ENCODE results near the gene CDK5RAP3. TPM values are rescaled to one million over a fixed set of nuclear protein-coding genes. Genes with fewer than 3 reads are reported as not detected.
"Not testable (repeated sequence)": the region's sequence is repeated elsewhere in the genome, so short reads cannot be mapped to it uniquely, and the experiment has no call there.

The CDK5RAP3 gene
- total and polyA plus RNA-seq, 7 donors, result 21.0 to 44.1 (median 29.9) TPM

DNA sequence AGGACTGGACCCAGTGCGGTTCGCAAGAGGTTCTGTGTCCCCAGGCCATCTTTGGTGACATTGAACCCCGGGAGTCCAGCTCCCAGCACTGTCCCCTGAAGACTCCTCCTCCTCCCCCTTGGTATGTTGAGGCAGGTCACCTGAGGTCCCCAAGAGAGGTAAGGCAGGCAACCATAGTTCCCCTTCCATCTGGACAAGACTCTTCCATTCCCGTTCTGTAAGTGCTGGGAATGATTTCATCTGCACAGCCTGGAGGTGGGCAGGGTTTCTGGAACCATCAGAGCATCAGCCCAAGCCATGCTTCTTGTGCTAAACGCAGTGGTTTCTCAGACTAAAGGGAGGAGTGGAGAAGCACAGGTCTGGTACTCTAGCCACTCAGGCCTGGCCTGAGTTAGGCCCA lies 41.7 kb downstream of the CDK5RAP3 start:
- TF ChIP-seq, protein P1, sequence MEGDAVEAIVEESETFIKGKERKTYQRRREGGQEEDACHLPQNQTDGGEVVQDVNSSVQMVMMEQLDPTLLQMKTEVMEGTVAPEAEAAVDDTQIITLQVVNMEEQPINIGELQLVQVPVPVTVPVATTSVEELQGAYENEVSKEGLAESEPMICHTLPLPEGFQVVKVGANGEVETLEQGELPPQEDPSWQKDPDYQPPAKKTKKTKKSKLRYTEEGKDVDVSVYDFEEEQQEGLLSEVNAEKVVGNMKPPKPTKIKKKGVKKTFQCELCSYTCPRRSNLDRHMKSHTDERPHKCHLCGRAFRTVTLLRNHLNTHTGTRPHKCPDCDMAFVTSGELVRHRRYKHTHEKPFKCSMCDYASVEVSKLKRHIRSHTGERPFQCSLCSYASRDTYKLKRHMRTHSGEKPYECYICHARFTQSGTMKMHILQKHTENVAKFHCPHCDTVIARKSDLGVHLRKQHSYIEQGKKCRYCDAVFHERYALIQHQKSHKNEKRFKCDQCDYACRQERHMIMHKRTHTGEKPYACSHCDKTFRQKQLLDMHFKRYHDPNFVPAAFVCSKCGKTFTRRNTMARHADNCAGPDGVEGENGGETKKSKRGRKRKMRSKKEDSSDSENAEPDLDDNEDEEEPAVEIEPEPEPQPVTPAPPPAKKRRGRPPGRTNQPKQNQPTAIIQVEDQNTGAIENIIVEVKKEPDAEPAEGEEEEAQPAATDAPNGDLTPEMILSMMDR (IDR thresholded peaks at IDR 0.05), result no peak
- DNase-seq, result no peak
- intact Hi-C loops (cut with DNase I), result no loop called here
- no peaks in the 10 kb centered on the region for H3K36me3 ChIP-seq (ENCODE audit: insufficient read depth in 1 of 2, low read depth in 1 of 2)
- ATAC-seq, result no peak
- H3K27ac ChIP-seq, result no peak overlapping the region
- H3K4me3 ChIP-seq, result peak overlapping the region; percentile 56
- H3K27me3 ChIP-seq (ENCODE audit: insufficient read depth in 3 of 3, low read length in 2 of 3), result peaks cover 0 to 50% (median 8%) of the 10 kb centered on the region in 3 donors
- no peaks in the 10 kb centered on the region for H3K9me3 ChIP-seq
- WGBS, 3 donors, result 30 to 38% (median 38%) methylated on average over 5 of the region's 5 CpGs
- peaks cover 8% of the 10 kb centered on the region for H3K4me1 ChIP-seq

DNA sequence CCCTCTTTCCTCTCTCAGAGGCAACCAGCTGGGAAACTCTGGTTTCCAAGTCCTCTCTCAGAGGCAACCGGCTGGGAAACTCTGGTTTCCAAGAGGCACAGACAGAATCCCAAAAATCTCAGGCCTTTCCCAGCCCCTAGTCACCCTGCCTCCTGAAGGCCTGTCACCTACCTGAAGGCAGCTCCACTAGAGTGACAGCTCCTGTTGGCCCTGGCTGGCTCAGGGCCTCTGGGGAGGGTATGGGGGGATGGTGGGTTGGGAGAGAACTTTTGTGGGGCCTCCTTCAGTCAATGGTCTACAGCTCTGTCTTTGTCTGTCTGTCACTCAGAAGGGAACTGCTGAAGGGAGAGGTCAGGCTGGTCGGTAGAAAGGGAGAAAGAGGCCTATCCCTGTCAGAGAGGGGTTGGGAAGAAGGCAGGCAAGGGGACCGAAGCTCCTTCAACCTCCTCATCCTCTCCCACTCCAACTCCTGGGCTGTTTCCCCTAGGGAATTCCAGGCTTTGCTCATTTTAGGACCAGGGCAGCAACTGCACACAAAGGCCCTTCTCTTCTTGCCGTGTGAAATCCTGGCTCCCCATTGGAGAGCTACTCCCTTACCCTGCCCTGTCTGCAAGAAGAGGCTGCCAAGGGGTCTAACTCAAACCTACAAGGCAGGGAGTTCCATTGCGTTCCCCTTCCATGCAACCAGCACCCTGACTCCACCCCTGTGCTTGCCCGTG lies 43.1 kb downstream of the CDK5RAP3 start:
- TF ChIP-seq, protein P1 (IDR thresholded peaks at IDR 0.05), result no peak
- no peak overlapping the region for H3K27ac ChIP-seq
- H3K9me3 ChIP-seq, result no peaks in the 10 kb centered on the region
- WGBS, 3 donors, result 69 to 76% (median 72%) methylated on average over 5 to 6 of the region's 6 CpGs
- DNase-seq (no peak), ATAC-seq (no peak)
- H3K4me3 ChIP-seq, result no peak overlapping the region
- H3K4me1 ChIP-seq, result peaks cover 8% of the 10 kb centered on the region
- H3K36me3 ChIP-seq (ENCODE audit: insufficient read depth in 1 of 2, low read depth in 1 of 2), result no peaks in the 10 kb centered on the region
- peaks cover 0 to 48% (median 8%) of the 10 kb centered on the region in 3 donors for H3K27me3 ChIP-seq (ENCODE audit: insufficient read depth in 3 of 3, low read length in 2 of 3)
- intact Hi-C loops (cut with DNase I), result no loop called here

DNA sequence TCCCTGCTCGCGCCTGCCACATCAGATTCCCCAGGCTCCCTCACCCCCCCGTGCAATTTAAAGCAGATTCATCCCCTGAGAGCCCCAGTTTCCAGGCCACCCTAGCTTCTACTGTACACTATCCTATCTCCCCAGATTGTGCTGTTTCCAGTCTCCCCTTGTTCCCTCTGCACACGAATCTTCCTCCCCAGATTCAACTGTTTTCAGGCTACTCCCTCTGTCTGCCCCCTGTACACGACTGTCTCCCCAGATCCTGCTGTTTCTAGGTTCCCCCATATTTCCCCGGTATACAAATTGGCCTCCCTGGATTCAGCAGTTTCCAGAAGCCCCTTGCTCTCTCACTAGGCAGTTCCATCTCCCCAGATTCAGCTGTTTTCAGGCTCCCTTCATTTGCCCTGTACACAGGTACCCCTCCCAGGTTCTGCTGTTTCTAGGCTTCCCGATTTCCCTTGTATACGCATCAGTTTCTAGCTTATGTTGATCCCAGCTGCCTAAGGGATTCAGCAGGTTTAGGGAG lies 43.7 kb downstream of the CDK5RAP3 start:
- Histone ChIP-seq H3K4me3 (no peak overlapping the region), H3K27ac (no peak overlapping the region), H3K4me1 (peaks cover 8% of the 10 kb centered on the region), H3K9me3 (no peaks in the 10 kb centered on the region), H3K27me3 (ENCODE audit: insufficient read depth in 3 of 3, low read length in 2 of 3) (peaks cover 0 to 44% (median 8%) of the 10 kb centered on the region in 3 donors), H3K36me3 (ENCODE audit: insufficient read depth in 1 of 2, low read depth in 1 of 2) (no peaks in the 10 kb centered on the region)
- 59 to 65% (median 62%) methylated on average over 8 of the region's 8 CpGs for WGBS, 3 donors
- ATAC-seq (no peak), DNase-seq (no peak)
- intact Hi-C loops (cut with DNase I), result loop anchor here (5.0 kb wide), 2 partner anchors 37 to 167 kb away; no protein-coding TSS in a partner anchor
- TF ChIP-seq, protein P1 (IDR thresholded peaks at IDR 0.05), result no peak

- TF ChIP-seq, protein P1 (IDR thresholded peaks at IDR 0.05), result no peak
- ATAC-seq (no peak), DNase-seq (no peak)
- no peak overlapping the region for H3K27ac ChIP-seq
- no peaks in the 10 kb centered on the region for H3K9me3 ChIP-seq
- intact Hi-C loops (cut with DNase I), result loop anchor here (5.0 kb wide), 2 partner anchors 39 to 169 kb away; no protein-coding TSS in a partner anchor
- H3K27me3 ChIP-seq (ENCODE audit: insufficient read depth in 3 of 3, low read length in 2 of 3), result peaks cover 0 to 30% (median 8%) of the 10 kb centered on the region in 3 donors
- peaks cover 8% of the 10 kb centered on the region for H3K4me1 ChIP-seq
- no peak overlapping the region for H3K4me3 ChIP-seq
- 77 to 87% (median 78%) methylated on average over 2 of the region's 2 CpGs for WGBS, 3 donors
- no peaks in the 10 kb centered on the region for H3K36me3 ChIP-seq (ENCODE audit: insufficient read depth in 1 of 2, low read depth in 1 of 2)
Measured at GRCh38 chr17:48016112-48016511, 45.2 kb downstream of the CDK5RAP3 start.

DNA sequence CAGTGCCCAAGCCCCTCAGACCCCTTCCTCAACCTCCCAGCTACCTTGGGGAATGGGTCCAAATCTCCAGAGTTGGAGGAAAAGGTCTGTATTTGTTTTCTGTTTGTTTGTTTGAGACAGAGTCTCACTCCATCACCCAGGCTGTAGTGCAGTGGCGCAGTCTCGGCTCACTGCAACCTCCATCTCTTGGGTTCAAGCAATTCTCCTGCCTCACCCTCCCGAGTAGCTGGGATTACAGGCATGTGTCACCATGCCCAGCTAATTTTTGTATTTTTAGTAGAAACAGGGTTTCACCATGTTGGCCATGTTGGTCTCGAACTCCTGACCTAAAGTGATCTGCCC lies 46.9 kb downstream of the CDK5RAP3 start:
- WGBS, 3 donors, result 88 to 93% (median 88%) methylated on average over 4 of the region's 4 CpGs
- H3K36me3 ChIP-seq (ENCODE audit: insufficient read depth in 1 of 2, low read depth in 1 of 2); H3K9me3 ChIP-seq; H3K27ac ChIP-seq; DNase-seq; H3K4me1 ChIP-seq; ATAC-seq; H3K4me3 ChIP-seq: not testable (repeated sequence)
- H3K27me3 ChIP-seq (ENCODE audit: insufficient read depth in 3 of 3, low read length in 2 of 3), result peaks cover 0 to 14% (median 3%) of the 10 kb centered on the region in 3 donors
- intact Hi-C loops (cut with DNase I), result loop anchor here (1.0 to 5.0 kb wide), 4 partner anchors 39 to 170 kb away; no protein-coding TSS in a partner anchor

All from psoas muscle (tissue), 8 donors.